ENCODE measurements around the gene UGGT1.
"Not testable (repeated sequence)": the region's sequence is repeated elsewhere in the genome, so short reads cannot be mapped to it uniquely, and the experiment has no call there.

The UGGT1 gene

GRCh38 chr2:128172191-128172590 is 81.2 kb downstream of the UGGT1 start:
- no peak for DNase-seq (ENCODE audit: low read depth)

- not testable (repeated sequence) for DNase-seq (ENCODE audit: low read depth)
These were observed 83.1 kb downstream of the UGGT1 start for GRCh38 chr2:128174067-128174466.

GRCh38 chr2:128177315-128177714 is 86.3 kb downstream of the UGGT1 start:
- DNase-seq (ENCODE audit: low read depth), result no peak

GRCh38 chr2:128178149-128178649 is 87.2 kb downstream of the UGGT1 start:
- DNase-seq (ENCODE audit: low read depth), result no peak

GRCh38 chr2:128178650-128179460 is 87.9 kb downstream of the UGGT1 start:
- DNase-seq (ENCODE audit: low read depth), result peak; percentile 60

- no peak for DNase-seq (ENCODE audit: low read depth)
These were observed 88.4 kb downstream of the UGGT1 start for GRCh38 chr2:128179461-128179755.

- DNase-seq (ENCODE audit: low read depth), result no peak
These were observed 89.0 kb downstream of the UGGT1 start for GRCh38 chr2:128180031-128180430.

- no peak for DNase-seq (ENCODE audit: low read depth)
These were observed 94.6 kb downstream of the UGGT1 start for GRCh38 chr2:128185576-128185975.

GRCh38 chr2:128187032-128187654 is 96.1 kb downstream of the UGGT1 start:
- peak; percentile 67 for DNase-seq (ENCODE audit: low read depth)

GRCh38 chr2:128195435-128195984 is 104.5 kb downstream of the UGGT1 start:
- no peak for DNase-seq (ENCODE audit: low read depth)

- DNase-seq (ENCODE audit: low read depth), result no peak
These were observed 105.0 kb downstream of the UGGT1 start for GRCh38 chr2:128196026-128196425.

- DNase-seq (ENCODE audit: low read depth), result peak; percentile 9
These were observed 105.5 kb downstream of the UGGT1 start for GRCh38 chr2:128196471-128196931.

- DNase-seq (ENCODE audit: low read depth), result no peak
These were observed 106.1 kb downstream of the UGGT1 start for GRCh38 chr2:128197059-128197458.

GRCh38 chr2:128198656-128199055 is 107.7 kb downstream of the UGGT1 start:
- no peak for DNase-seq (ENCODE audit: low read depth)

- no peak for DNase-seq (ENCODE audit: low read depth)
These were observed 108.1 kb downstream of the UGGT1 start for GRCh38 chr2:128199141-128199540.

- no peak for DNase-seq (ENCODE audit: low read depth)
These were observed 111.8 kb downstream of the UGGT1 start for GRCh38 chr2:128202791-128203190.

GRCh38 chr2:128206245-128206644 is 115.2 kb downstream of the UGGT1 start:
- no peak for DNase-seq (ENCODE audit: low read depth)

GRCh38 chr2:128208023-128208422 is 117.0 kb downstream of the UGGT1 start:
- DNase-seq (ENCODE audit: low read depth), result no peak

- not testable (repeated sequence) for DNase-seq (ENCODE audit: low read depth)
These were observed 117.8 kb downstream of the UGGT1 start for GRCh38 chr2:128208631-128209324.

GRCh38 chr2:128214251-128214650 is 123.3 kb downstream of the UGGT1 start:
- no peak for DNase-seq (ENCODE audit: low read depth)

GRCh38 chr2:128214866-128215460 is 124.0 kb downstream of the UGGT1 start:
- no peak for DNase-seq (ENCODE audit: low read depth)

Data from fibroblast of gingiva (primary cell).